IPS-18c (cell line): ENCODE data around the gene VCPKMT.
A peak's percentile ranks its signal among the peaks of the same experiment; 100 is the strongest.

Experiments
- H3K4me3 ChIP-seq: 2 replicates; pipeline ENCODE4 v1.7.0; 2013; ENCODE audit warnings: low read depth, mild to moderate bottlenecking, low read length, moderate library complexity; ENCODE audit not compliant: insufficient read depth
- H3K9me3 ChIP-seq: one replicate; pipeline ENCODE4 v1.6.1; 2013; ENCODE audit warnings: mild to moderate bottlenecking, low read length, moderate library complexity; ENCODE audit not compliant: control insufficient read depth, insufficient read depth

Gene VCPKMT

DNA sequence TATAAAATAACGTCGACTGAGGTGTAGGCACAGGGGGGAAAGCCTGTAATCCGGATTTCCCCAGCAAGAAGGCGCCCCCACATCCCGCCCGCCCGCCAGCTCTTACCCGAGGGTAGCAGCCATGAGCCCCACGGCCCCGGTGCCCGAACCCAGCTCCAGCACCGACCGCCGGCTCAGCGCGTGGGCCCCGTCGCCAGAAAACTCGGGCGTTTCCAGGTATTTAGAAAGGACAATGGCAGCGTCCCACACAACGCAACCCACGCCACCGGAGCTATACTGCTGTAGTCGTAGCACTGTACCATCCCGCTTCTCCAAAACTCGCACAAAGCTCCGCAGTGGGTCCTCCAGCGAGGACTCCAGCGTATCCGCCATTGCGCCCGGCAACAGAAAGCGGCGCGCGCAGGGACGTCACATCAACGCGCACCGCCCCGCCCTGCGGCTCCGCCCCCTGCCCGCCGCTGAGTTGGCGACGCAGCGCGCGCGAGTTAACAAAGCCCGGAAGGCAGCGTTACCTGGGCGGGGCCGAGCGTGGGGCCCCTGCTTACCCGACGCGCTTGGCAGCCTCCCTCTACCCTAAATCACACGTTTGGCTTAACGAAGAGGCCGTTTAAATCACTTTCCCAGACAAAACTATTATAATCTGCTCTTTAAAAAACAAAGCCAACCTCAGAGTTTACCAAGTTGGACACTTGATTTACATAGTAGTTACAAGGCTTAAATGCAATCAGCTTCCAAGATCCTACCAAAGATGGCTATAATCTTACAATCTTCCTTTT is at the start of gene VCPKMT:
Gene VCPKMT (minus strand): TSS at position 392 of the 776 bp plus-strand sequence. CDS start 20 bp downstream, at position 372.
- Histone ChIP-seq H3K9me3 (no peaks in the 10 kb centered on the region), H3K4me3 (peak within 1 kb of the TSS; percentile 69)

GRCh38 chr14:50156111-50156510 is 39.7 kb upstream of the VCPKMT start:
- Histone ChIP-seq H3K9me3 (no peaks in the 10 kb centered on the region), H3K4me3 (no peak overlapping the region)

- Histone ChIP-seq H3K4me3 (no peak overlapping the region), H3K9me3 (peaks cover 3% of the 10 kb centered on the region)
Observed at GRCh38 chr14:50148799-50149198, 32.4 kb upstream of the VCPKMT start.

- no peak overlapping the region for H3K4me3 ChIP-seq
Observed at GRCh38 chr14:50139192-50139591, 22.8 kb upstream of the VCPKMT start.

DNA sequence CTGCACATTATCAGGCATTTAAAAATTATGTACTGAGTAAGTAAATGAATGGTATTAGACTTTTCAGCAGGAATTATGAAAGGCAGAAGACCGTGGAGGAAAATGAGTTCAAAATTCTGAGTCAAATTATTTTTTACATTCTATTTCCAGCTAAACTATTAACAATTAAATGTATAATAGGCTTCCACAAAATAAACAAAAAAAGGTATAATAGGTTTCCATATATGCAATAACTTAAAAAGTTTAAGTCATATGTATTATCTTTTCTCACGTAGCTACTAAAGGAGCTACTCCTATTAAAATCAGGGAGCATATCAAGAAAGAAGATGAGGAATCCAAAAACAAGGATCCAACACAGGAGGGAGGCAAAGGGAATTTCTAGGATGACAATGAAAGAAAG is 11.4 kb upstream of the VCPKMT start:
- Histone ChIP-seq H3K9me3 (no peaks in the 10 kb centered on the region), H3K4me3 (no peak overlapping the region)

More at GRCh38 chr14:50139192-50139591, 22.8 kb upstream of the VCPKMT start:
- no peaks in the 10 kb centered on the region for H3K9me3 ChIP-seq

DNA sequence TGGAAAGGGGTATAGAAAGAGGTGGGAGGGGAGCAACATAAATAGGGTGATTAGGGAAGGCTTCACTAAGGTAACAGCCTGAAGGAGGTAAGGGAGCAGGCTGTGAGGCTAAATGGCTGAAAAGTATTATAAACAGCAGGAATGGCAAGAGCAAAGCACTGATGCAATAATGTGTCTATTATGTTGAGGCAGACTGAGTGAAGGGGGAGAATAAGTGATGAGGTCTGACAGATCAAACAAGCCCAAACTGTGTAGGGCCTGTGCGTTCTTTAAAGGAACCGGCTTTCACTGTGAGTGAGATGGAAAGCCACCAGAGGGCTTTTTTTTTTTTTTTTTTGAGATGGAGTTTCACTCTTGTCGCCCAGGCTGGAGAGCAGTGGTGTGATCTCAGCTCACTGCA is 6.7 kb upstream of the VCPKMT start:
- Histone ChIP-seq H3K4me3 (no peak overlapping the region), H3K9me3 (no peaks in the 10 kb centered on the region)

GRCh38 chr14:50122291-50122690 is 5.9 kb upstream of the VCPKMT start:
- H3K4me3 ChIP-seq = no peak overlapping the region
- H3K9me3 ChIP-seq = no peaks in the 10 kb centered on the region

DNA sequence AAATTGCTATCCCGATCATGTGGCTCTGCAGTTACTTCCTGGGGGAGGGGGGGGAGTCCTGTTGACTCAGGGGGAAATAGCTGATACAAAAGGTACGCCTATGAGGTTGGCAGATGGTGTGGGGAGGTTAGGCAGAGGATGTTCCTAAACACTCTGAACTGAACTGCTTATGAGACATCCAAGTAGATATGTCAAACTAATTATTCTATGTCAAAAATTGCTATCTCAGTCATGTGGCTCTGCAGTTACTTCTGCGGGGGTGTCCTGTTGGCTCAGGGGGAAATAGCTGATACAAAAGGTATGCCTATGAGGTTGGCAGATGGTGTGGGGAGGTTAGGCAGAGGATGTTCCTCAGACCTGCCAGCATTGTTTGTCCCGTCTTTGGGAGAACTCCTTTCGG is 5.1 kb upstream of the VCPKMT start:
- H3K9me3 ChIP-seq = no peaks in the 10 kb centered on the region
- H3K4me3 ChIP-seq = no peak overlapping the region

DNA sequence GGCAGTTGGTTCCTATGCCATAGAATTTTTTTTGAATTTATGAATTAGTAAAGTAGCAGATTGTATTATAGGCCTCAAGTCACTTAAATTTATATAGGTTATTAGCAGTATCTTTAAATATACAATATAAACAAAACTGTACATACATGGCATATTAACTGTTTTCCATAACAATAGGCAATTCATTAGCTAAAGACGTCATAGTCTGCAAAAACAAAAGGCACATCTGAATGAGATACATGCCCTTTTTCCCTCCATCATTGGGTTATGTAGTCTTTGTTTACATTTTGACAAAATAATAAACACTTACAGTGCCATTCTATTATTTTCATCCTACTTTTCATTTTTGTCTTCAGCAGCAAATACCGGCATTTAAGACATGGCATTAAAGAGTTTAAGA is 1.1 kb upstream of the VCPKMT start:
- no peaks in the 10 kb centered on the region for H3K9me3 ChIP-seq

DNA sequence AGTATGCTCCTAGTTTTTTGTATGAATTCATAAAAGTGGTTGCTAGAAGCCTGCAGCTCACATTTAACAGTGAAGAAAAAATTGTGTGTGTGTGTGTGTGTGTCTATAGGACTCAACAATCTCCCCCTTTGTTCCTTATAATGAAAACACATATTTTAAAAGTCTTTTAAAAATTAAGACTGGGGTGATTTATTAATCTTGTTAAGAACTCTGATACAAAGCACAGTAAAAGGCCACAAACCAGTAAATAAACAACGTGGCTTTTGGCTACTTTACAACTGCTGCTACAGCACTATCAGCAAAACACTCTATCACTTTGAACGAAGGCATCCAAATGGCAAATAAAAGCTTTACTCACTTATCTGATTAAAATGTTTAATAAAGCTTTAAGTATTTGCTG is 594 bp upstream of the VCPKMT start:
- Histone ChIP-seq H3K4me3 (no peak overlapping the region; the same call in 1 of the 2 replicates), H3K9me3 (no peaks in the 10 kb centered on the region)

More for the DNA sequence above, 1.1 kb upstream of the VCPKMT start:
- no peak overlapping the region for H3K4me3 ChIP-seq

DNA sequence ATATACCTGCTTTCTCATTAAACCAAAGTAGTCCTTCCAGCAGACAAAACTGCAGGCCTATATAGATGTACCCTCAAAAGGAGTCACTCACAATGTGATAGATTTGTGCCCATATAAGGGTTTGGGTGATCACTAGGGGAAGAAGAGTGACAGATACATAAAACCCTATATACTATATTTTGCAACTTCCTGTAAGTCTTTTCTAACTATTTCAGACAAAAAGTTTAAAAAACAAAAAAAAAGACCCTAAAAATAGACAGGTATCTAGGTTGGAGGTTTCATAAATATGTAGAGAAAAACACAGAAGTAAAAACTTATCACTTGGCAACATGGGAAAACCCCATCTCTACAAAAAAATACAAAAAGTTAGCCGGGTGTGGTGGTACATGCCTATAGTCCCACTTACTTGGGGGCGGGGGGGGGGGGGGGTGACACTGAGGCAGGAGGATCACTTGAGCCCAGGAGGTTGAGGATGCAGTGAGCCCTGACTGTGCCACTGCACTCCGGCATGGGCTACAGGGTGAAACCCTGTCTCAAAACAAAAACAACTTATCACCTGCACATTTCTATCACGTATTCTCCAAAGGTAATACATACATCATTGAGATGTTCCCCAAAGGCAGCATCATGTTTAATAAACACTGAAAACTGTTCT is 2.9 kb downstream of the VCPKMT start:
- Histone ChIP-seq H3K4me3 (no peak overlapping the region), H3K9me3 (no peaks in the 10 kb centered on the region)

- H3K9me3 ChIP-seq = no peaks in the 10 kb centered on the region
Observed at GRCh38 chr14:50110323-50111037, 5.9 kb downstream of the VCPKMT start.

DNA sequence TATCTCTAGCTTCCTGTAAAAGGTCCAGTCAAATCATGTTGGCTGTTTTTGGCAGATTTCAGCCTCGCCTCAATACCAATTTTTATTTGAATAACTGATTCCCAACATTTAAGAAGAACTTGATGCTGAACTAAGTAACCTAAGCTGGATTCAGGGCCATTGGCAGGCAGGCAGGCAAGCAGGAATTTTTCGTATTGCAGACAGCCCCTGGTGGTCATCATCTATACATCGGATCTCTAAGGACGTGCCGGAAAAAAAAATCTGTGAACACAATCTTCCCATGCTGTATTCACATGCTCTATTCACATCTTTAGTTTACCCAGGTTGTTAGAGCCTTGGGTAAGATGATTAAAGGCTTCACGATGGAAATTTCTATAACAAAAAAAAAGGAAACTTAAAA is 7.0 kb downstream of the VCPKMT start:
- no peaks in the 10 kb centered on the region for H3K9me3 ChIP-seq
- no peak overlapping the region for H3K4me3 ChIP-seq

More at GRCh38 chr14:50110323-50111037, 5.9 kb downstream of the VCPKMT start:
- no peak overlapping the region for H3K4me3 ChIP-seq

DNA sequence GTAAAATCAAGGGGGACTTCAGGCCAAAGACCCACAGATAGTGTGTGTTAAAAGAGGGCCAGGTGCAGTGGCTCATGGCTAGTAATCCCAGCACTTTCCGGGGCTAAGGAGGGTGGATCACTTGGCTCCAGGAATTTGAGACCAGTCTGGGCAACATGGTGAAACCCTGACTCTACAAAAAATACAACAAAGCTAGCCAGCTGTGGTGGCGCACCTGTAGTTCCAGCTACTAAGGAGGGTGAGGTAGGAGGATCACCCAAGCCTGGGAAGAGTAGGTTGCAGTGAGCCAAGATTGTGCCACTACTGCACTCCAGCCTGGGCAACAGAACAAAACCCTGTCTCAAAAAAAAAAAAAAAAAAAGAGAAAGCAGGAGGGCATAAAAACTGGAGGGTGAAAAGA is 8.5 kb downstream of the VCPKMT start:
- no peak overlapping the region for H3K4me3 ChIP-seq
- H3K9me3 ChIP-seq = no peaks in the 10 kb centered on the region

GRCh38 chr14:50106178-50106577 is 10.2 kb downstream of the VCPKMT start:
- Histone ChIP-seq H3K4me3 (no peak overlapping the region), H3K9me3 (no peaks in the 10 kb centered on the region)

GRCh38 chr14:50103558-50103957 is 12.8 kb downstream of the VCPKMT start:
- Histone ChIP-seq H3K9me3 (no peaks in the 10 kb centered on the region), H3K4me3 (no peak overlapping the region)

GRCh38 chr14:50101417-50101816 is 15.0 kb downstream of the VCPKMT start:
- Histone ChIP-seq H3K9me3 (no peaks in the 10 kb centered on the region), H3K4me3 (no peak overlapping the region)

DNA sequence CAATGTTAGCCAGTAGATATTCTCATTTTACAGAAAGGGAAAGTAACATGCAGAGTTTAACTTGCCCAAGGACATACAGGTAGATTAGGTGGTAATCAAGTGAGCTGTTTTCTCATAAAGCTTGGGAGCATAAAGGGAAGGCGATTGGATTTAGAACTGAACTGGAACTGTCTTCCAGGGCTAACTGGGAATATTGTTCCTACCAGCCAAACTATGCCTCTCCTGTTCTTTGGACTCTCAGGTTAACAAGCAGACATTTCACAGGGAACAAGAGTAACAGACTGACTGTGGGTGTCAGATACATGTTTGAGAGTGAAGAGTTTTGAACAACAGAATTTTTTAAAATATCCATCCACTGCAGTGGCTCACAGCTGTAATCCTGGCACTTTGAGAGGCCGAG is 15.6 kb downstream of the VCPKMT start:
- no peaks in the 10 kb centered on the region for H3K9me3 ChIP-seq
- no peak overlapping the region for H3K4me3 ChIP-seq
